Stimulated activated CD4-positive, alpha-beta T cell treated with anti-CD3 and anti-CD28 coated beads, TNF-alpha, amount 100 ng/mL, for 4 hours (primary cell): ENCODE measurements around the gene STAG1.
"Not testable (repeated sequence)": the region's sequence is repeated elsewhere in the genome, so short reads cannot be mapped to it uniquely, and the experiment has no call there.

Source experiments
- DNase-seq, 3 experiments: peaks; one replicate each; pipeline ENCODE4 v3.0.0-alpha.2; 2020; ENCODE audit warnings: low read depth in 3 of 3

Gene STAG1

DNA sequence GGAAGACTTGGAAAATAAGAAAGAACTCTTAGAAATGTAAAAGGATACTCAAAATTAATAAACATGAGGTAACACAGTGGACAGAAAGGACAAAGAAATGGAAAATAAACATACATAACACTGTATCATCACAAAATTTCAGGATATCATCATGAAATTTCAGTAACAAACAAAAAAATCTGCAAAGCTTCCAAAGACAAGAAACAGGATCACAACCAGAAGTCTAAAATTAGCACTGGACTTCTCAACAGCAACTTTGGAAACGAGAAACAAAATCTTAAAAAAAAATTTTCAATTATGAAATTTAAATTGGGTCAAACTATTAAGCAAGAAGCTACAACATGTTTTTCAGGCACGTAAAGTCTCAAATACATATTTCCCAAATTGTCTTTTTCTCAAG, 238.8 kb downstream of the STAG1 start:
- DNase-seq = no peak

DNA sequence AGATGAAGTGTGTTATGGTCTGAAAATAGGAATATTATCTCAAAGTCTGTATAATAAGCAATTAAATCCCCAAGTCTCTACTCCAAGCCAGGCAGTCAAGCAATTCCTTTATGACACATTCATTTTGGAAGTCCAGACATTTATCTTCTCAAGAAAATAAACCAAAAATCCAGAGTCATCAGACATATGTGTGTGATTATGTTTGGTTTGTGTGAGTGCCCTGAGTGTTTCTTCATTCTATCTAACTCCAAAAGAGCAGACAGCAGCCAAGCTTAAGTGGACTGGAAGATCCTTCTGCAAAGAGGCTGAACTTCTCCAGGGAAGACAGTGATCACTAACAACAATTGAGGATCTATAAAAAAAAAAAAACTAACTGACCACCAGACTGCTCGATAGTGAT, 239.8 kb downstream of the STAG1 start:
- no peak for DNase-seq

DNA sequence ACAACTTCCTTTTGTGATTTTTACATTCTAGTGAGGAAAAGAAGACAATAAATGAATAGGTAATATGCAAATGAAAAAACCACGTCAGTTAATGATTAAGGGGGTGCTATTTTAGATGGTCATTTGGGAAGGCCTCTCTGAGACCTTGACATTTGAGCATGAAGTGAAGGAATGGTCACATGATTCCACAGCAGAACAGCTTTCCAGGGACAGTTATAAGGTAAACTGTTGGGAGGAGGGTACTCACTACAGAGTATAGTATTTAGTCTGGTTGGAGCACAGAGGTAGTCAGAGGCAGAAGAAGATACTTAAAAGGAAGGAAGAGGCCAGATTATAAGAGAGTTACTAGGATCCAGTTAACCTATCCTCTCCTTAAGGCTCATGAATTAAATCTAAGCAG, 246.5 kb downstream of the STAG1 start:
- no peak for DNase-seq

DNA sequence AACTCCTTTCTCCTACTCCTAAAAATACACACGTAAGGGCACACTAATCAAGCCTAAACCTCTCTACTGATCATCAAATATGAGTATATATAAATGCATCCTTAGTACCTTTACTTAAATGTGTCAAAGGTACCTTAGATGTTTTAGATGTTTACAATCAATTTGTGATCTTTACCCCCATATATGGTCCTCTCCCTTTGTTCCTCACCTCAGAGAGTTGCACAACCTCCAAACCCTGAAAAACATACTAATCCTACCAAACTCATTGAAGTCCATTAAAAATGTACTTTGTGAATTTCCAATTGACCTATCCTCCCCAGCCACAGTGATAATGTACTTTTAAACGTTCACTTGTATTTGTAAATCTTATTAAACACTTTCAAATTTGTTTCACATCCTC, 249.1 kb downstream of the STAG1 start:
- no peak for DNase-seq

DNA sequence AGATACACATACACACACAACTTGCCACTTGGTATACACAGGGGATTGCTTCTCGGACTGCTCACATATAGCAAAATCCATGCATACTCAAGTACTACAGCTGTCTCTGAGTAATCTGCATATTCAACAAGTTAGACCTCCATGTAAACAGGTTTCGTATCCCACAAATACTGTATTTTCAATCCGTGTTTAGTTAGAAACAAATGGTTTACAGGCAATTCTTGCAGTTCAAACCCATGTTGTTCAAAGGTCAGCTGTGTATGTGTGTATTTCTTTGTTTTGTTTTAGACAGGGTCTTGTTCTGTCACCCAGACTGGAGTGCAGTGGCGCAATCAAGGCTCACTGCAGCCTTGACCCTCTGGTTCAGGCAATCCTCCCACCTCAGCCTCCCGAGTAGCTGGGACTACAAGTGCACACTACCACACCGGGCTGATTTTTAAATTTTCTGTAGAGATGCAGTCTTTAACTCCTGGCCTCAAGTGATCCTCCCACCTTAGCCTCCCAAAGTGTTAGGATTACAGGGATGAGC, 253.2 kb downstream of the STAG1 start:
- DNase-seq = no peak

DNA sequence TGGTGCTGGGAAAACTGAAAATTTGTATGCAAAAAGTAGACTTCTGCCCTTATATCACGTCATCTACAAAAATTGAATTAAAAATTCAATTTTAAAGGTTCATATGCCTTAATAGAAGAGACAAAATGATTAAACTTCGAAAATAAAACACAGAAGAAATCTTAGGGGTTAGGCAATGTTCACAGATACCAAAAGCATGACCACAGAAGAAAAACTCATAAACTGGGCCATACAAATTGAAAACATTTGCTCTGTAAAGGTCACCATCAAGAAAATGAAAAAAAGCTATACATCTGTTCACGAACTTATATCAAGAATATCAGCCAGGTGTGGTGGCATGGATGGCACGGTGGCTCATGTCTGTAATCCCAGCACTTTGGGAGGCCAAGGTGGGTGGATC, 257.0 kb downstream of the STAG1 start:
- no peak for DNase-seq

DNA sequence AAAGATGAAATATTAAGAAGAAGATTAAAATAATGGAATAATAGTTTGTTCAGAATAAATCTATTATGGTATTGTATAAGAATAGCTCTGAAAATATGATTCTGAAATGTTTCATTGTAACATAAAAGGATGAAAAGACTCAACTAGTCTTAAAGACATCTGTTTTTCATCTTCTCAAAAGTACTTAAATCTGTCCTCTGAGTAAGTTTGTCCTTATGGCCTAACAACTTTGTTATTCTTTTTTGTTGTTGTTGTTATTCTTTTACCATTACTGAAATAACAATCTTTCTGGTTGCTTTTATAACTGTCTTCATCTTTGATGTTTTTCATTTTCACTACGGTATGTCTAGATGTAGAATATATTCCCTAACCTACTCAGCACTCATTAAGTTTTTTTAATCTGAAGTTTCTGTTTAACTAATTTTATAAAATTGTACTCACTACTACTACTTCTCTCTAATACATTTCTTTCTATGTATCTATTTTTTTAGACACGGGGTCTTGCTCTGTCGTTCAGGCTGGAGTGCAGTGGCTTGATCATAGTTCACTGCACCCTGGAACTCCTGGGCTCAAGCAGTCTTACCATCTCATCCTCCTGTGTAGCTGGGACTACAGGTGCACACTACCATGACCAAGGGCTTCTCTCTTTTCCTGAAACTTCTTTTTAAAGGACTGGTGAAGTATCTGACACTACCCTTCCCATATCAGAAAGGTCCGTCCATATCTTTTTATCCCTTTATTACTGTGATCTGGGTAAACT, 261.4 kb downstream of the STAG1 start:
- DNase-seq = no peak

DNA sequence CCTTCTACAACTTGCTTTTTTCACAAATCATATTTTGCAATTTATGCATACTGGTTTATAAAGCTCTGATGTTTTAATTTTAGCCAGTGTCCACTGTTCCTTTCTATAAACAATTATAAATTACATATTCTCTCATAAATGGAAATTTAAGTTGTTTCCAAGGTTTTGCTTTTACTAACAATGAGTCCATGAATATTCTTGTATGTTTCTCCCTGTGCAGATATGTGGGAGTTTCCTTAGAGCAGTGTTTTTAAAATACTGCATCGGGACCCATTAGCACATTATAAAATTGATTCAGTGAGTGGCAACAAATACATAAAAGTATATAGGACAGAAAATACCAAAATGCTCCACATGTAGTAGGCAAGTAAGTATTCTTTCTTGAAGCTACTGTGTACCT, 266.4 kb downstream of the STAG1 start:
- no peak for DNase-seq

DNA sequence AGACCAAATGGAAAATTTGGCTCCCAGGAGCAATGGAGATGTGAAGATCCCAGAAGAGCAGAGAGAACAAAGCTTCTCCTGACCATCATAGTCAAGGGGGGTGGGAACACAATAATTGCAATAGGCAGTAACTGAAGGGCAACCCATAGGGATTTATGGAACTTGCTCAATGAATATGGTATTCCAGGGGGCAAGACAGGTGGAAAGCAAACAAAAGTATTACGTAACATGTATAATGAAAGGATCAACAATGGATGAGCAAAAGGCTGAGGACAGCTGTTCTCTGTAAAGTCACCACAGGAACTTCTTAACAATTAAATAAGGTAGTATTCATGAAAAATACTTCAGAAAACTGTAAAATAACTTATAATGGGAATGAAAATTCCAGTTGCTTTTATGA, 275.9 kb downstream of the STAG1 start:
- DNase-seq = no peak

DNA sequence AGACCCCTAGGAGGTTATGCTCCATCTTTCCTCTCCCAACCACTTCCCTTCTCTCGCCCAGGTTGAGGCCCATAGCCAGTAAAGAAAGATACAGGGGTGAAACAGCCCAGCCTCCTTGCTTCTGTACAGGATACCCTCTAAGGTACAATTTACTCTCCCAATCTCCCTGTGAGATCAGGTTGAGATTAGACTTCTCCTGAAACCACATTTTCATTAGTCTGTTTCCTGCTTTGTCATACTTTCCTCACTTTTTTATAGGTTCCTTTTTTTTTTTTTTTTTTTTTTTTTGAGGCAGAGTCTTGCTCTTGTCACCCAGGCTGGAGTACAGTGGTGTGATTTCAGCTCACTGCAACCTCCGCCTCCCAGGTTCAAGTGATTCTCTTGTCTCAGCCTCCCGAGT, 277.3 kb downstream of the STAG1 start:
- not testable (repeated sequence) for DNase-seq

DNA sequence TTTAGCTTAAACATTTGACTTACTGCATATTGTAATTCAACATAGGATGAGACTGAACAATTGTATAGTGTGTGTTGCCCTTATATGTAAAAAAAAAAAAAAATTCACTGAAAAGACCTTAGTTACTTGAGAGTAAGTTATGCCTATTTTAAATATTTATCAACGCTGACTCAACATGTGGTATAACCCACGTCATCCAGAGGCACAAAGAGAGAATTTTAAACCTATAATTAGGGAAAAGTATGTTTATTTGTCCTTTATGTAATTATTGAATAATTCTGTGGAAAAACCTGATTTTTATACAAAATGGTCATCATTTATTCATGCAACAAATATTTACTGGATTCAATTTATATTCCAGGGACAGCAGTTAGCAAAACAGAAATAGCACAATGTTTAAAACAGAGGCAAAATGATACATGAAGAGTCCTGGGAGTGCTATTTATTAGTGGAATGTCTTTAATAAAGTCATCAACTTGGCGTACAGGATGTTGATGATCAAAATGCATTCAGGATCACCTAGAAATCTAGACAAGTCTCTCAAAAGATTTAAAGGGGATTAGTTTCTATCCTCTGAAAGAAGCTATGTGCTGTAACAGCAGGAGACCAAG, 278.4 kb downstream of the STAG1 start:
- DNase-seq = no peak

DNA sequence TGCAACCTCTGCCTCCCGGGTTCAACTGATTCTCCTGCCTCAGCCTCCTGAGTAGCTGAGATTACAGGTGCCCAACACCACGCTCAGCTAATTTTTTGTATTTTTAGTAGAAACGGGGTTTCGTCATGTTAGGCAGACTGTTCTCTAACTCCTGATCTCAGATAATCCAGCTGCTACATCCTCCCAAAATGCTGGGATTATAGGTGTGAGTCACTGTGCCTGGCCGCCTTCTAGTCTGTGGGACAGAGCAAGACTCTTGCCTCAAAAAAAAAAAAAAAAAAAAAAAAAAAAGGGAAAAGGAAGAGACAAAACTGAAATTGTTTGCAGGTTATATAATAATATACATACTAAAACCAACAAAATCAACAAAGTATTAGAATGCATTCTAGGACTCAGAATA, 286.9 kb downstream of the STAG1 start:
- DNase-seq = no peak

DNA sequence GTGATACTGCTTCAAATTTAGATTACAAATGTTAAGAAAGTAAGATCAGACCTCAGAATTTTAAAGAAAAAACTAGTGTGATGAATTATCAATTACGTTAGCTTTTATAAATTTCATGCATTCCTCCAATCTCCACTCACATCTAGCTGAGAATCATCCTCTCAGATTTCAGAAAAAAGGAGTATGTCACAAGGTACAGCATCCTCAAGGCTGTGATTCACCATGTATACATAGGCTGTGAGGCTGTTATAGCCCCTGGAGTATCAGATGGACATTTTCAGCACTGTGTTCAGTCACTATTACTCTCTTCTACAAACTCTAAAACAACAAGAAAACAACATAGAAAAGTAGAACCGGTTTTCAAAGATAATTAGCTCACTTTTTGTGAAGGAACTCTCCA, 287.7 kb downstream of the STAG1 start:
- no peak for DNase-seq

DNA sequence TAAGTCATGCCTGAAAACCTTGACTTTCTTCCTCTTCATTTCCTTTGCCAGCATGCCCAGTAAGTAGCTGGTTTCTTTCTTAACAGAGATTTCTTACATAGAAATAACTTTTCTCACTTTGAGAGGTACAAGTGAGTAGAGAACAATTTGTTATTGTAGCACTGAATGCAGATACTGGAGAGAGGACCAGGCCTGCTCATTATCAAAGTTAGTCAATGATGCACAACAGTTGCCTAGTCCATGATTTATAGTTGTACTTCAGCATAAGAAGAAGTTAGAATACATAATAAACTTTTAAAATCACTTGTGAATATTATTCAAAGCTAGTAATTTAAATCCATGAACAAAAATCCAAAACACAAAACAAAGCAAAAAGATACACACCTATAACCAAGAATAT, 289.0 kb downstream of the STAG1 start:
- DNase-seq = no peak

DNA sequence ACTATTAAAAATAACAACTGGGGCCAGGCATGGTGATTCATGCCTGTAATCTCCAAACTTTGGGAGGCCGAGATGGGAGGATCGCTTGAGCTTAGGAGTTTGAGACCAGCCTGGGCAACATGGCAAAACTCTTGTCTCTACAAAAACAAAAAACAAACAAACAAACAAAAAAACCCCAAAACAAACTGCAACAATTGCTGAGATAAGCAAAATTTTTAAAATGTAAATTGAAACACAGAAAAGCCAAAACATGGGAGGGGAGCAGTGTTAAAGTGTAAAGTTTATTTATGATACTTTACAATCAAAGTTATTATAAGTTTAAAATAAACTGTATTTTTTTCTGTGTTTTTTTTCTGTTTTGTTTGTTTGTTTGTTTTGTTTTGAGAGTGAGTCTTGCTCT, 294.4 kb downstream of the STAG1 start:
- DNase-seq = no peak

DNA sequence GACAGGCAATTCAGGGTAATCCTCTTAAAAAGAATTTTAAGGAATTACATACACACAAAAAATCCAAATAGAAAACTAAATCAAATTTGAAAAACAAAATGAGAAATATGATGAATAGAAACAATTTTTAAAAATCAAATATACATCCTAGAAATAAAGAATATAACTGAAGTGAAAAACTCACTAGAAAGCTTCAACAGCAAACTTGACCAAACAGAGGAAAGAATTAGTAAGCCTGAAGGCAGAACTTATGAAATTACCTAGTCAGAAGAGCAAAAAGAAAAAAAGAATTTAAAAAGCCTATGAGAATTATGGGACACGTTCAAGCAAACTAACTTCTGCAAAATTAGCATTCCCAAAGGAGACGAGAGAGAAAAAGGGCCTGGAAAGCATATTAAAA, 296.0 kb downstream of the STAG1 start:
- DNase-seq = no peak

DNA sequence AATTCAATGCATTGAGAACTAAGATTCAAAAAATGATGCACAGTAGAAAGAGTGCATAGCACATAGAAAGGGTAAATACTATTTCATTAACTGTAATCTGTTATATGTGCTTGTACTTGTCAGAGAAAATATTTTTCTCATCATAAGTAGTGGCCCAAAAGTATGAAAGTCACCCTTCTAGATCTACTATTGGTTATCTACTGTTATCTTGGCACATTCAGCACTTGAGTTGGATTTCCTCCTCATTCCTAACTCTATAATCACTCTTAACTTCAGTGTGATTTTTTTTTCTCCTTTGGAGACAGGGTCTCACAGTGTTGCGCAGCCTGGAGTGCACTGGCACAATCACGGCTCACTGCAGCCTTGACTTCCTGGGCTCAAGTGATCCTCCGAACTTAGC, 307.6 kb downstream of the STAG1 start:
- DNase-seq = no peak

DNA sequence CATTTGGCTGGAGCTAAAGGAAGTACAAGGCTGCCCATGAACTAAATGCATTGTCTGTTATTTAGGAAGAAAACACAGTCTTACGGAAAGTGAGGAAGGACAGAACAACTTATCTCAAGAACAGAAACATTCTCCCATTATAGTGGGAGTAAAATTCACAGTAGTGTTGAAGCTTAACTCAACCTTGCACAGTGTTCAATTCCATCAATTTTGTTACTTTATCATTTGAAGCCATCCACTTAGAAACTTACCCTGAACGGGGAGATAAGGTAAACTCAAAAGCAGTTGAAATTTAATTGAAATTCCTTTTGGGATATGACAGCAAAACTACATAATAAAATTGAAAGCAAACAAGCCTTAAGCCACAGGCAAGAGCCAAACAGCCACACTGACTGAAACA, 315.1 kb downstream of the STAG1 start:
- DNase-seq = no peak

DNA sequence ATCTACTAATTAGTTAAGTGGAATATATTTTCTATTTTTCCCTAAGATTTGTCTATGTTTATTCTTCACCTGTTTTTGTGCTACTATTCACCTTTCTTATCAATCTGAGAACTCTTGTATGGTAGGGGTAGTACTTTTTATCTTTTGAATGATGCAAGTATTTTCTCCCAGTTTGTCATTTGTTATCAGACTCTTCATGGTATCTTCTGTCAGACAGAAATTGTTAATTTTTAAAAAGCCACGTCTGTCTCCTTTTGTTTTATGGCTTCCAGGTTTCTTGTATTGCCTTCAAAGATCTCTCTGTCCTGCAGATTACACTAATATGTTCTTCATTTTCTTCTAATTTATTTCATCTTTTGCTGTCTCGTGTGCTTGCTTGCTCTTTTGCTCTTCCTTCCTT, 317.7 kb downstream of the STAG1 start:
- DNase-seq = no peak

DNA sequence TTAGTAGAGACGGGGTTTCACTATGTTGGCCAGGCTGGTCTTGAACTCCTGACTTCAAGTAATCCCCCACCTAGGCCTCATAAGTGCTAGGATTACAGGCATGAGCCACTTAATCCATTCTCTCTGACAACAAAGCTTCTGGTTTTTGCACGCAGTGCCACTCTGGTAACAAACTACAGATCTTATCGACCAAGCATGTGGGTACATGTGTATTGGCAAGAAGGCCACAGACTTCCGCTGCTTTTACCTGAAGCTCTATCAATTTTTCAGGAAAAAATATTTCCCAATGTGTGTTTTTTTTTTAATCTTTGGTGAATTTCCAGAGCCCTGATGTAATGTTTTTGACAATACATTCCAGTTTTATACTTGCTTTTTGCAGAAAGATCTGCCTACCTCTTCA, 319.5 kb downstream of the STAG1 start:
- DNase-seq = no peak

DNA sequence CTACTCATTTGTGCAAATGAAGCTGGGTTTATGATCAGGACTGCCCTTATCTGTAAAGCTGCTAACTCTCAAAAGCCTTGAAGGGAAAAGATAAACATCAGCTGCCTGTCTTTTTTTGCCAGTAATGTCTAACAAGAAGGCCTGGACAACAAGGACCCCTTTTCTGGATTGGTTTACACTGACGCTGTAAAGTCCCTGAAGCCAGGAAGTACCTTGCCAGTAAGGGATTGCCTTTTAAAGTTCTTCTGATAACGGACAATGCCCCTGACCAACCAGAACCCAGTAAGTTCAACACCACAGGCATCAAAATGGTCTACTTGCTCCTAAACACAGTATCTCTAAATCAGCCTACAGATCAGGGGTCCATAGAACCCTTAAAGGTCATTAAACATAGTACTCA, 324.0 kb downstream of the STAG1 start:
- no peak for DNase-seq

DNA sequence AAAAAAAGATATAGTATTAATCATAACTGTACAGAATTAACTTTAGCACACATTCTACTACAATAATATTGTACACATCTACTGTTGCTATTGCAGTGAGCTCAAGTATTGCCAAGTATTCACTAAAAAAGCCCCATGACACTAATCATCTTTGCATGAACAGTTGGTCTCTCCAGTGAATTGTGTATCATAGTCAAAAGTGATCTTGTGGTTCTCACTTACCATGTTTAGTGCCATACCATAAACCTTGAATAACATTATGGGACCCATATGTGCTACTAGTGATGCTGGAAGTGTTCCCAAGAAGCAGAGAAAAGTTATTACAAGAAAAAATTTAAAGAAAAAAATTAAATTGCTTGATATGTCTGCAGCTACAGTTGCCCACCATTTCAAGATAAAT, 324.9 kb downstream of the STAG1 start:
- no peak for DNase-seq

DNA sequence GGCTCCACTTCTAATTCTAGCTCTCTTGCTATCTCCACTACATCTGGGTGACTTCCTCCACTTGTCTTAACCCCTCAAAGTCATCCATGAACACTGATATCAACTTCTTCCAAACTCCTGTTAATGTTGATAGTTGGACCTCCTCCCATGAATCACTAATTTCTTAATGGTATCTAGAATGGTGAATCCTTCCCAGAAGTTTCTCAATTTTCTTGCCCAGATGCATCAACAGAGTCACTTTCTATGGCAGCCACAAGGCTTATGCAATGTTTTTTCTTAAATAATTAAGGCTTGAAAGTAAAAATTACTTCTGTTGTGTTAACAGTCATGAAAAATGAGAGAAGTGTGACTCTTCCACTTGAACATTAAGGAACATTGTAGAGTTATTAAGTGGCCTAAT, 337.7 kb downstream of the STAG1 start:
- no peak for DNase-seq

DNA sequence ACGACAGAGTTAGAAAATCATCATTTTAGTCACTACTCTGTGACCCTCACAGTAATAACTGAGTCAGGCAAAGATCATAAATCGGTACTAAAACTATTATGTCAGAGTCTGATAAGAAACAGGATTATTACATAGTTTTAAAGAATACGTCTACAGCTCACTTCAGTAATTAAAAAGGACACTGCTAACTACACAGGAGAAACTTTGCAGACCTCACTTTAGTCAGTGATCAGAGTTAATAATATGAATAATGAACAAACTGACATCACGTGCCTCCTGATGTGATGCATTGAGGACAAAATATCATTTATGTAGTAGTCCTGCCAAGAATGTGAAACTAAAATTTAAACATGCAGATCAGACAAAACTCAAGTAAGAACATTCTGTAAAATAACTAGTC, 339.9 kb downstream of the STAG1 start:
- no peak for DNase-seq
